Measurements from ENCODE around the gene THSD4.

The THSD4 gene

DNA sequence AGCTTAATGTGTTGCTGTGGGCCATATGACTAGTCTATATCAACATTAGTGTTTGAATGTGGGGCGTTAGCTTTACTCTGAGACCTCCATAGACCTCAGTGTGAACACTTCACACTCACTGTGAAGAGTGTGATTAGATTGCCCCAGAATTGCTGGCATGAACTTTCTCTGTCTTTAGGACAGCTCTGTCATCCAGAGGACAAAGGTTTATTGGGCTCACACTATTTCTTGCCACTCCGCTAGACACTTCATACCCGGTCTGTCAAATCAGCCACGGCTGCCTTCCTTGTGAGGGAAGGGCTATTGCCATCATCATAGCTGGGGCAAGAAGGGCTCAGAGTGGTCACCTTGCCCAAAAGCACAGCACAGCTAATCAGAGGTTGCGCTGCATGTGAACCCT is 378.3 kb downstream of the THSD4 start:
- H3K27me3 ChIP-seq (ENCODE audit: control insufficient read depth, insufficient read depth, low read length): no peaks in the 10 kb centered on the region
- no peak overlapping the region for H3K9ac ChIP-seq (ENCODE audit: low read length)
- no peak overlapping the region for H3K27ac ChIP-seq (ENCODE audit: low read length)
- no peak overlapping the region for H3K4me3 ChIP-seq (ENCODE audit: low read length)
- H3K9me3 ChIP-seq (ENCODE audit: control insufficient read depth, low read depth, low read length): no peaks in the 10 kb centered on the region
- H3K4me1 ChIP-seq (ENCODE audit: control insufficient read depth, low read depth, low read length): no peaks in the 10 kb centered on the region
- H3K36me3 ChIP-seq (ENCODE audit: control insufficient read depth, low read depth, low read length): no peaks in the 10 kb centered on the region

DNA sequence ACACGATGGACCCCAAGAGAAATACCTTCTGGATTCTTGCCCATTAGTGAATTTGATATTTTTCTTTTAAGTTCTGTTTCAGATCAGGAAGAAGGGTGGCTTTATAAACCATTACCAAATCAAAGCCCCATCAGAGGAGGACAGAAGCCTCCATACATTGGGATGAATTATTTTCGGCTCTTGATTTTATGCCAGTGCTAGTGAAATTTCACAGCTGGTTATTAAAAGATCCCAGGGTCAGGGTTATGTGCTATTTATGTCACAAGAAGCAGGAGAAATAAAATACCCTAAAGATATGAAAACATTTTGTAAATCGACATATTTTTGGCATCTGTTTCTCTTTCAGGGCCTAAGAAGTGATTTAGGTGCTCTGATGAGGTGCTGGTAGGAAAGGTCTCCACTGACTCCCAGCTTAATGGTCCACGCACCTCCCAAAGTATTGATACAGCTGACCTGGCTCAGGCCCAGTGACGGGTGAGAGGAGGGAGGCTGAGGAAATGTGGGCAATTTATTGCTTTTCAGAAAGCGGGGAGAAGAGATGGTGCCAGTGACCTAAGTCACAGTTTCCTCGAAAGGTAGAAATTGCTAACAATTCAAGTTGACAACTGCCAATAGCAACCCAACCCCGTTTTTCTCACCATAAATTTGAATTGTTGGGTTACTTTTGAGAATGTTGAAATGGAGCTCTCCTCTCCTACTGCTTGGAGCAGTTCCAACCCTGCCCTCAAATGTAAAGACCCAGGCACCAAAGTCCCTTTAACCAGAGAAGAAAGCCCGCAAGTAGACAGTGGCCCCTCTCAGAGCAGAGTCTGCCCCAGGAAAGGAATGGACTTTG is 379.5 kb downstream of the THSD4 start:
- Histone ChIP-seq H3K9ac (ENCODE audit: low read length) (no peak overlapping the region), H3K27me3 (ENCODE audit: control insufficient read depth, insufficient read depth, low read length) (no peaks in the 10 kb centered on the region), H3K27ac (ENCODE audit: low read length) (no peak overlapping the region), H3K4me3 (ENCODE audit: low read length) (no peak overlapping the region), H3K36me3 (ENCODE audit: control insufficient read depth, low read depth, low read length) (no peaks in the 10 kb centered on the region), H3K9me3 (ENCODE audit: control insufficient read depth, low read depth, low read length) (no peaks in the 10 kb centered on the region), H3K4me1 (ENCODE audit: control insufficient read depth, low read depth, low read length) (no peaks in the 10 kb centered on the region)

DNA sequence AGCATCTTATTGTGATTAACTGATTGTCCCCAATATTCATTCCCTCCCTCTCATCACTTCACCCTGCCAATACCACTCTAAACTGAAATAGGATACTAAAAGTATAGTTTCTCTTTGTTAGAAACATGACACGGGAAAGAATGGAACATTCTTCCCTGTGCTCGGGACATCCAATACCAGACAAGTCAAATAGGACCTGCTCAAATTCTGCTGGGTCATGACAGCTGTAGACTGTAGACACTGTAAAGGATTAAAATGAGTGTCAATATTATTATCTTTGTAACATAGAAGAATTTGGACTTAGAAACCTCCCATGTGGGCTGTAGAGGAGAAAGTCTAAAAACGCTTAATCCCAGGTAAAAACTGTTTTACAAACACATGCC is 380.1 kb downstream of the THSD4 start:
- Histone ChIP-seq H3K27me3 (ENCODE audit: control insufficient read depth, insufficient read depth, low read length) (no peaks in the 10 kb centered on the region), H3K9me3 (ENCODE audit: control insufficient read depth, low read depth, low read length) (no peaks in the 10 kb centered on the region), H3K36me3 (ENCODE audit: control insufficient read depth, low read depth, low read length) (no peaks in the 10 kb centered on the region), H3K27ac (ENCODE audit: low read length) (no peak overlapping the region), H3K9ac (ENCODE audit: low read length) (no peak overlapping the region), H3K4me3 (ENCODE audit: low read length) (no peak overlapping the region), H3K4me1 (ENCODE audit: control insufficient read depth, low read depth, low read length) (no peaks in the 10 kb centered on the region)

DNA sequence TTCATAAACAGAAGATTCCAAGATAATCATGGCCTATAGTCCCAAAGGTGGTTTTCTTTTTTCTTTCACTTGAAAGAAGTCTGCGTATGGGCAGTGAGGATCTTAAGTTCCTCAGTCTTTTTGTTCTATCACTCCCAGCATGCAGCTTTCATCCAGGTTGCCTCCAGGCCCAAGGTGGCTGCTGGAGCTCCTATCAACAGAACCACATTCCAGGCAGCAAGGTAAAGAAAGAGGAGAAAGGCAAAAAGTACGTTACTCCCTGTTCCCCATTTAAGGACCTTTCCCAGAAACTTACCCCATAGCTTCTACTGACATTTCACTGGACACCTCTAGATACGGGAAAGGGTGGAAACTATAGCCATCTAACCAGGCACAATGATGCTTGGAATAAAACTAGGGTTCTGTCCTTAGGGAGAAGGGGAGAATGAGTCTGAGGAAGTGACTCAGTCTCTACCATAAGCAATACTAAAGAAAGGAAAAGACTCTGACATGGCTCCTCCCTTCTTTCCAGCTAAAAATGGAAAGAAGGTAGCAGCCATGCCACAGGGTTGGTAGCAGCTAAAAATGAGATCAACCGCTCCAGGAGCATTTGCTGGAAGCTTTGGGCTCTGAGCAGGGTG is 381.2 kb downstream of the THSD4 start:
- no peak overlapping the region for H3K27ac ChIP-seq (ENCODE audit: low read length)
- no peaks in the 10 kb centered on the region for H3K36me3 ChIP-seq (ENCODE audit: control insufficient read depth, low read depth, low read length)
- no peak overlapping the region for H3K4me3 ChIP-seq (ENCODE audit: low read length)
- no peaks in the 10 kb centered on the region for H3K27me3 ChIP-seq (ENCODE audit: control insufficient read depth, insufficient read depth, low read length)
- no peak overlapping the region for H3K9ac ChIP-seq (ENCODE audit: low read length)
- no peaks in the 10 kb centered on the region for H3K4me1 ChIP-seq (ENCODE audit: control insufficient read depth, low read depth, low read length)
- H3K9me3 ChIP-seq (ENCODE audit: control insufficient read depth, low read depth, low read length): no peaks in the 10 kb centered on the region

DNA sequence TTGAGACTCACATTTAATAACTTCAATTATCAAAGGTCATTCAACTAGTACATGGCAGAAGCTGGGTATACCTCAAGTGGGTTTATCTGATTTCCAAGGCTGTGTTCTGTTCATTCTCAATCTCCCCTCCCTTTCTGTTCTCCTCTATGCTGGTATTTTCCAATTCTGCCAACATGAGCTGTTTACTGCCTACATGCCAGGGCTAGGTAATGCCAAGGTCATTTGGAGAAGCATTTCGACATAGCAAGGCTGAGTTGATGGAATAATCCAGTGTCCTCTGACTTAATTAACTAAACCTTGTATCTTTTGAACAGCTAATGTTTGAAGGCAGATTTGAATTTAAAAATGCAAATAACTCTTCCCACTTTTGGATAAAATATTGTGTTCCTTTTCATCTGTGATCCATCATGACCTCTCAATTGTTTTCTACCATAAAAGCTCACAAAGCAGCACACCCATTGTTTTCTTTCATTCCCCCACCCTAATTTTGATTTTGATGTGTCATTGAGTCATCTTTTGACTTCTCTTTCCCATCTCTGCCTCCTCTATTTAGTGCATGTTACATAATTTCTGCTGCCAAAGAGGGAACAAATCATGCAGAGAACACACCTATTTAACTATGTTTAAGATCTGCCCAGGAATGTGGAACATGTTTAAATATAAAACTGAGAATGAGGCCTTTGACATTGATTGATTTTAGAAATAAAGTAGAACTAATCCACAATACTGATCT is 386.2 kb downstream of the THSD4 start:
- Histone ChIP-seq H3K27ac (ENCODE audit: low read length) (no peak overlapping the region), H3K4me1 (ENCODE audit: control insufficient read depth, low read depth, low read length) (no peaks in the 10 kb centered on the region), H3K36me3 (ENCODE audit: control insufficient read depth, low read depth, low read length) (no peaks in the 10 kb centered on the region), H3K27me3 (ENCODE audit: control insufficient read depth, insufficient read depth, low read length) (no peaks in the 10 kb centered on the region), H3K4me3 (ENCODE audit: low read length) (no peak overlapping the region), H3K9ac (ENCODE audit: low read length) (no peak overlapping the region), H3K9me3 (ENCODE audit: control insufficient read depth, low read depth, low read length) (no peaks in the 10 kb centered on the region)

DNA sequence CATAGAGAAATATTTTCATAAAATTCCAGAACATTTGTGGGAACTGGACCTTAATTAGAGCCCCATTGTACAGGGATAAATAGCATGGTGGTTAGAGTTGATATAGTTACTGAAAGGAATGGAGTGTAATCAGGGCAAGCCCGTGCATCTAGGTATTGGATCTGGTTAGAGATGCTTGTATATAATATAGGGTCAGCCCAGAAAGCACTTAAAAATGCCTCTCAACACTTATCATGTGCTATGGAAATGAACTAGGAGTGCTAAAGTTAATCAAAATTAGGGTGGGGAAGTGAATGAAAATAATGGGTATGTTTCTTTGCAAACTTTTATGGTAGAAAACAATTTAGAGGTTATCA is 386.8 kb downstream of the THSD4 start:
- Histone ChIP-seq H3K4me1 (ENCODE audit: control insufficient read depth, low read depth, low read length) (no peaks in the 10 kb centered on the region), H3K9ac (ENCODE audit: low read length) (no peak overlapping the region), H3K36me3 (ENCODE audit: control insufficient read depth, low read depth, low read length) (no peaks in the 10 kb centered on the region), H3K27me3 (ENCODE audit: control insufficient read depth, insufficient read depth, low read length) (no peaks in the 10 kb centered on the region), H3K4me3 (ENCODE audit: low read length) (no peak overlapping the region), H3K27ac (ENCODE audit: low read length) (no peak overlapping the region), H3K9me3 (ENCODE audit: control insufficient read depth, low read depth, low read length) (no peaks in the 10 kb centered on the region)

DNA sequence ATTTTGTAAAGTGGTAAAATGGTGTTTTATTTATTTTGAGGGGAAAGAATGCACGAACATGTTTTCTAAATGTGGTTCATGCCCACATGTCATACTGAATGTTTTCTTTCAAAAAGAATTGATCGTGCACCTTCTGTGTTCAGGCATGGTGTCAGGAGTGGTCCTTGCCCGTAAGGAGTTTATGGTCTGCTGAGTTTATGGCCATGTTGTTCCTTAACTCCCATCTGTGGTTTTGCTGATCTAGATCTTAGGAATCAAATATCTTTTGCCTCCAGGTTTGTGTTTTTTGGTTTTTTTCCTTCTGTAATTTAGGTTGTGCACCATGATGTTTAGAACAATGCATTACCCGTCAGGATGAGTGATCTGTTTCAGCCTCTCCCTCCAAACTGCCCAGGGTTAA is 390.7 kb downstream of the THSD4 start:
- Histone ChIP-seq H3K4me1 (ENCODE audit: control insufficient read depth, low read depth, low read length) (no peaks in the 10 kb centered on the region), H3K4me3 (ENCODE audit: low read length) (no peak overlapping the region), H3K36me3 (ENCODE audit: control insufficient read depth, low read depth, low read length) (no peaks in the 10 kb centered on the region), H3K27ac (ENCODE audit: low read length) (no peak overlapping the region), H3K9ac (ENCODE audit: low read length) (no peak overlapping the region), H3K27me3 (ENCODE audit: control insufficient read depth, insufficient read depth, low read length) (no peaks in the 10 kb centered on the region), H3K9me3 (ENCODE audit: control insufficient read depth, low read depth, low read length) (no peaks in the 10 kb centered on the region)

DNA sequence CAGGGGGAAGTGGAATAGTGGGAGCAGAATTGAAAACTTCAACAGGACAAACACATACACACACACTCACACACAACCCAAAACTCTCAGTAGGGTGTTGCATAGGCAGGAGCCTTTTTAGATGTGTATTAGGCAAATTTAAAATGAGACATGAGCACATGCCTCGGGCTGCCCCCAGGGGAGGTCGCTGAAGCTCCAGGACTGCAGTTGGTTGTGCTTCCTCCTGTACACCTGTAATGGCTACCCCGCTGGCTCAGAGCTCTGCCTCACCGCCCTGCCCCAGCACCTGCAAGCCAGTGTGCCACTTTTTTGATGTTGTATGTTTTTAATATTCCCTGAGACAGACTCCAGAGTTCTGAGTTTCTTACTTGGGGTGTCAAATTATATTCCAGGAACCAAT is 391.7 kb downstream of the THSD4 start:
- Histone ChIP-seq H3K36me3 (ENCODE audit: control insufficient read depth, low read depth, low read length) (no peaks in the 10 kb centered on the region), H3K27ac (ENCODE audit: low read length) (no peak overlapping the region), H3K27me3 (ENCODE audit: control insufficient read depth, insufficient read depth, low read length) (no peaks in the 10 kb centered on the region), H3K9ac (ENCODE audit: low read length) (no peak overlapping the region), H3K4me1 (ENCODE audit: control insufficient read depth, low read depth, low read length) (peaks cover 5% of the 10 kb centered on the region), H3K9me3 (ENCODE audit: control insufficient read depth, low read depth, low read length) (no peaks in the 10 kb centered on the region), H3K4me3 (ENCODE audit: low read length) (no peak overlapping the region)

DNA sequence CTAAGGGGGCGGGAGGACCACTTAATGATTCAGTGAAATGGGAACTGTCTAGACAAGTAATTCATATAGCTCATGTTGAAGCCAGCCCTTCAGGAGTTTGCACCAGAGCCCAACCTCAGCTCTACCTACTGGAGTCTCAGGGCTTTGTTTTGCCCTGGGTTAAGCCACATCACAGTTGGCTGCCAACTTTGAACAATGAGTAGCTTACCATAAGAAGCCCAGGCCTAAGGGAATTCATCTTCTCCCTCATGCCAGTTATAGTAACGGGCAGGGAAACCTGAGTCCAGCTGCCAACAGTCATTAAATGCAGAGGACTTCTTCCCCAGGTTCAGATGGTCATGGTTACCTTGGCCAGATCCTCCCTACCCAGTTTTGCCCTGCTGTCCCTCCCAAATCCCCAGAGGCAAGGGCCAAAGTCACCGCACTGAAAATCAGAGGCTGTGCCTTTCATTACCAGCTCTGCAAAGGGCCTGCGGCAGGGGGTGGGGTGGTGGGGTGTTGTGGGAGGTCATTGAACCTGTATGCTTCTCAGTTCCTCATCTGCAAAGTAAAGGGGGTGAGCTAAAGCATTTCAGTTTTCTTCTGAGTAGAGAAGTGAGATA is 392.9 kb downstream of the THSD4 start:
- H3K27ac ChIP-seq (ENCODE audit: low read length): no peak overlapping the region
- H3K27me3 ChIP-seq (ENCODE audit: control insufficient read depth, insufficient read depth, low read length): no peaks in the 10 kb centered on the region
- H3K4me1 ChIP-seq (ENCODE audit: control insufficient read depth, low read depth, low read length): peaks cover 8% of the 10 kb centered on the region
- H3K9me3 ChIP-seq (ENCODE audit: control insufficient read depth, low read depth, low read length): no peaks in the 10 kb centered on the region
- H3K4me3 ChIP-seq (ENCODE audit: low read length): no peak overlapping the region
- H3K36me3 ChIP-seq (ENCODE audit: control insufficient read depth, low read depth, low read length): no peaks in the 10 kb centered on the region
- H3K9ac ChIP-seq (ENCODE audit: low read length): no peak overlapping the region

DNA sequence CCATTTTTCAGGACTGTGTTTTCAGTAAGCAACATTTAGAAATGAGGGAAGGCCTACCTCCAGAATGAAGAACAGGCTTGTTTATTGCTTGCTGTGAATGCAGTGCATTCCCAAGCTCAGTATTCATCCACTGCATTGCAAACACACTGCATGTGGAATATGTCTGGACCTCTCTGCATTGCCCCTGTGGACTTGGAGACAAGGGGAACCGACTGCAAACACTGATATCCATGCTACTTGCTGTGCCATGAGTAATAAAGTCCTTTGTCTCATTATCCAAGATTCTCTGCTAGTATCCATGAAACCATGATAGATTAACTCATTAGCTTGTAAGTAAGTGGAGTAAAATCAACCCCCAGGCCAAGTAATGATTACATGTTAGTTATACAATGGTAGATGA is 393.9 kb downstream of the THSD4 start:
- H3K4me1 ChIP-seq (ENCODE audit: control insufficient read depth, low read depth, low read length): peaks cover 8% of the 10 kb centered on the region
- no peak overlapping the region for H3K4me3 ChIP-seq (ENCODE audit: low read length)
- no peaks in the 10 kb centered on the region for H3K9me3 ChIP-seq (ENCODE audit: control insufficient read depth, low read depth, low read length)
- H3K9ac ChIP-seq (ENCODE audit: low read length): no peak overlapping the region
- H3K27me3 ChIP-seq (ENCODE audit: control insufficient read depth, insufficient read depth, low read length): no peaks in the 10 kb centered on the region
- no peak overlapping the region for H3K27ac ChIP-seq (ENCODE audit: low read length)
- no peaks in the 10 kb centered on the region for H3K36me3 ChIP-seq (ENCODE audit: control insufficient read depth, low read depth, low read length)

DNA sequence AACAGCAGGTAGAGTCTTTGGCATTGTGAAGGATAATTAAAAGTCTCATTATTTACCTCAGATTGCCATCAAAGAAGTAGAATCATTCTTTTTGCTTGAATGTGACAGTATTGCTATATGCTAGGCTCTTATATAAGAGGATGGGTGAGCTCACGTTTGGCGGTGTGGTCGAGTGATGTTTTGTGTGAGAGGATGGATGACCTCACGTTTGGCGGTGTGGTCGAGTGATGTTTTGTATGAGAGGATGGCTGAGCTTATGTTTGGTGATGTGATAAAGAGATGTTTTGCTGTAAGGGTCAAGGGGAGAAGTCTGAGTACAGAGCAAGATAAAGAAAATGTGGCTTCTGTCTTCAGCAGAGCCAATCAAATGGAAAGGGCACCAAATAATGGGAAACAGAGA is 395.5 kb downstream of the THSD4 start:
- H3K9me3 ChIP-seq (ENCODE audit: control insufficient read depth, low read depth, low read length): no peaks in the 10 kb centered on the region
- peaks cover 14% of the 10 kb centered on the region for H3K4me1 ChIP-seq (ENCODE audit: control insufficient read depth, low read depth, low read length)
- H3K27ac ChIP-seq (ENCODE audit: low read length): no peak overlapping the region
- no peak overlapping the region for H3K4me3 ChIP-seq (ENCODE audit: low read length)
- no peaks in the 10 kb centered on the region for H3K36me3 ChIP-seq (ENCODE audit: control insufficient read depth, low read depth, low read length)
- H3K27me3 ChIP-seq (ENCODE audit: control insufficient read depth, insufficient read depth, low read length): no peaks in the 10 kb centered on the region
- no peak overlapping the region for H3K9ac ChIP-seq (ENCODE audit: low read length)
